Hematopoietic multipotent progenitor cell treated with erythropoietin and hydrocortisone succinate and interleukin-3 and kit ligand, for 8 days (in vitro differentiated cells): ENCODE data around the gene RBM26.
"Not testable (repeated sequence)": the region's sequence is repeated elsewhere in the genome, so short reads cannot be mapped to it uniquely, and the experiment has no call there.

ENCODE experiments used
- DNase-seq: peaks from one replicate; pipeline ENCODE4 v3.0.0-alpha.2; 2015

Gene RBM26

DNA sequence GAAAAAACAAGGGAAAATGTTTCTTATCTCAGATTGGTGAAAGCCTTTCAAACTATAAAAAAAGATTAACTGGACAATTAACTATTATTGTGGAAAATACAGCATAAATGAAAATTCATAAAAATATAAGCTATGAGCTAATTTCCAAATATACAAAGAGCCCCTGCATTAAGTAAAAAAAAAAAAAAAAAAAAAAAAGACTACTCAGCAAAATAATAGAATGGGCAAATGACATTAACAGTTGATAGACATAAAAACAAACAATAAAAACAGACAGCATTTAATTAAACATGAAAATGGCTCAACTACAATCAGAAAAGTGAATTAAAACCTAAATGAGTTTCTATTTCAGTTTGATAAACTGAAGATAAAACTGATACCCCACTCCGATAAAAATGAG lies 77.5 kb downstream of the RBM26 start:
- no peak for DNase-seq

DNA sequence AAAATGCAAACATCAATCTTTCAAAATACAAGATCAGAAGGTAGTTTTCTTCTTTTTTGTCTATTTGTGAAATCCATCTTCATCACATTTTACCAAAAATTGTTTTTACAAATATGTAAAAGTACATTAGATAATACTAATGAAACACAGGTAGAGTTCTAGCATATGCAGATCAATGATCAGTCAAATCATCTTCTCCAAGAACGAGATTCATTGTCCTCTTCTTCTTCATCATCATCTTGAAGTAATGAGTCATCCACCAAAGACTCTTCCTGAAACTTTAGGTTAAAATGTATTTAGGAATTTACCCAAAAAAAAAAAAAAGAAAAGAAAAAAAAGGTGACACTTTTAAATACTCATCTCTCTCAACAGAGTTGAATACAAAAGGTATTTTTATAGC lies 85.6 kb downstream of the RBM26 start:
- no peak for DNase-seq

DNA sequence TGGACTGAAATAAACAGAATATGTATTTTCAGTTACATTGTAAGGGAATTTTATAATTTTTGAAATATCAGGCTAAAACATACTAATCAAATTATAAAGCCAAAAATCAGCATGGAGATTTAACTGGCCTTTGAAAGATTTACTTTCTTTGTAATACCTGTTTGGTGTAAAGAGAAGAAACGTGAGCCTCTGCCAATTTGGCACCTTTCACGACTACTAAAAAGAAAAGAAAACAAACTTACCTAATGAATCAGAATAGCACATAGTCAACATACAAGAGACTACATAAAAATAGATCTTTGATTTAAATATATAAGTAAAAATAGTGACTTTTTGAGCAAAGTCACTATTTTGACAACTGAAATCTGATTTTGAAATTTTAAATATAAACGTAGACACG lies 87.4 kb downstream of the RBM26 start:
- DNase-seq = no peak

DNA sequence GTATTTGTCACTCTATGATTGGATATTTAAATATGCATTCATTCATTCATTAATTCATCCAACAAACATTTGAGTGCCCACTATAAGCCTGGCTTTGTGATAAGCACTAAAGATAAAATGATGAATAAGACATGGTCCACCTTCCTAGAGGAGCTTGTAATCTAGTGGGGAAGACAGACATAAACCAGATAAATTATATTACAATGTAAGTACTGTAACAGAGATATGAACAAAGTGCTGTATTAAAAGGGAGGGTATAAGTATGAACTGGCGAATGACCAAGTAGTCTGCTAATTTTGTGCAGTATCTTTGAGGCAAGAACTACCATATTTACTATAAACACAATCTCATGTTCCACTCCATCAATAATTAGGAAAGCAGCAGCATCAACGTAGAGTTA lies 88.2 kb downstream of the RBM26 start:
- no peak for DNase-seq

DNA sequence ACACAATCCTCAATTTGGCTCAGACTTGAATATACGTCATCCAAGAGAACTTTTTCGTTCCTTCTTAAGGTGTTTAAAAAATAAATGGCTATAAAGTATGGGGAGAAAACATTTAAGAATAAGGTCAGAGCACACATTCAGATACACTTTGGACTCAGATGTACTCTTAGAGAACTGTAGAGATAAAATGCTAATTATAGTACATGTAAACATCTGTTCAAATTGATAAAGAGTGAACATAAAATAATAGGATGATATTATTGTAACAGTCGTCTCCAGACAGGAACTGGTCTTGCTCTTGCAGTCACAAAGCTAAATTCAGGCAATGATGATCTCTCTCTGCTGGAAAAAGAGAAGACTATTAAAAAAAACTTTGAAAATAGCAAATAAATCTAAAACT lies 91.4 kb downstream of the RBM26 start:
- DNase-seq = peak; percentile 55

DNA sequence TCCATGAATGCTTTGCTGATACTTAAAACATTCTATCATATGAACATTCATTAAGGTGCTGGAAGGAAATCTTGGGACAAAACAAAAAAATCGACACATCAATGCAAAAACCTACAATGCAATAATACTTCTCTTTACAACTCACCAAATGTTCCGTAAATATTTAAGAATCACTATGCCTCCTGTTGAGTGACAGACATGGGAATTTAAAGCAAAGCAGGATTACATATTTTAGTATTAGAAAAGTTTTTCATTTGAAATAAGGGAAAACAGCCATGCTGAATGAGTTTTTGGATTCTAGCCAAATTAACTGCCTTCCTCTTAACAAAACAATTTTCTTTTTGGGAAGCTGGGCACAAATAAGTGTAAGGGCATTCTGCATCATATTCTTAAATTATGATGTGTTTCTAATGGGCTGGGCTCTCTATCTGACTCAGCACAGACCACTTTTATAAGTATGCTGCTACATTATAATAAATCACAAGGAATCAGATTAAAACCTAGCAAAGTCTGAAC lies 93.7 kb downstream of the RBM26 start:
- DNase-seq = no peak

DNA sequence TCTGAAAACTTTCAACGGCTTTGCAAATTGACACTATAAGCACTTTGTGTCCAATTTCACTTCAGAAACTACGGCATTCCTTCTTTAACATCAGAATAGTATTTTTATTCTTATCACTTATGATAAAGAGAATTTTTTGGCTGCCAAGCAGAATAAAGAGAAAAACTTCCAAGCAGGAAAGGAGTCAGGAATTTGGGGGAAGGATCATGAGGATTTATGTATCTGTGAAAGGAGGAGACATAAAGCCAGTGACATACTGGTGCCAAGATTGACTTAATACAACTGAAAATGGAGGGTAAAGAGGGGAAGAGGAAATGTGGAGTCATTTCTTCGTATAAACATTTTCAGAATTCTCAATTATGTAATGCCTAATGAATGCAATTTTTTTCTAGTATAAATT lies 94.7 kb downstream of the RBM26 start:
- no peak for DNase-seq

DNA sequence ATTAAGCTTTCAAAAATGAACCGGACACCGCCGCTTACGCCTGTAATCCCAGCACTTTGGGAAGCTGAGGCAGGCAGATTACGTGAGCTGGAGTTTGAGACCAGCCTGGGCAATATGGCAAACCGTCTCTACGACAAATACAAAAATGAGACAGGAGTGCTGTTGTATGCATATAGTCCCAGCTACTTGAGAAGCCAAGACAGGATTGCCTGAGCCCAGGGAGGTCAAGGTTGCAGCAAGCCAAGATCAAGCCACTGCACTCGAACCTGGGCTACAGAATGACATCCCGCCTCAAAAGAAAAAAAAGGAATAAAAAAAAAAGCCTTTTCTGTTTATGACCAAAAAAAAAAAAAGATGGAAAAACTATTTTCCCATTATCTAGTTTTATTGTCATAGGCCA lies 96.4 kb downstream of the RBM26 start:
- DNase-seq = no peak

DNA sequence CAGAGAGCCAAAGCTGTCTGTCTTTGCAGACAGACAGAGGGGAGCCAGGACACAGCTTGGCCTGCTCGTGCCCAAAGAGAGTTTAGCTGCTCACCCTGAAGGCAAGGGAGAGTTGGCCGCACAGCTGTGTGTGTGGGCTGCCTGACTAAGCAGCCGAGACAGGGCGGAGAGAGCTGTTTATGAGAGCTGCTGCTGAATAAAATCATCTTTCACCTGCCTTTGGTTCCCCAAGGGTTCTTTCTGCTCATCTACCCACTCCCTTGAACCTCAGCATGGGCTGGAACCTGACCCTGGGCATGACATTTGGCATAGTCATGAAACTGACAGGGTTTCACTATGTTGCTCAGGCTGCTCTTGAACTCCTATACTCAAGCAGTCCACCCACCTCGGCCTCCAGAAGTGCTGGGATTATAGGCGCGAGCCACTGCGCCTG lies 98.2 kb downstream of the RBM26 start:
- DNase-seq = no peak

DNA sequence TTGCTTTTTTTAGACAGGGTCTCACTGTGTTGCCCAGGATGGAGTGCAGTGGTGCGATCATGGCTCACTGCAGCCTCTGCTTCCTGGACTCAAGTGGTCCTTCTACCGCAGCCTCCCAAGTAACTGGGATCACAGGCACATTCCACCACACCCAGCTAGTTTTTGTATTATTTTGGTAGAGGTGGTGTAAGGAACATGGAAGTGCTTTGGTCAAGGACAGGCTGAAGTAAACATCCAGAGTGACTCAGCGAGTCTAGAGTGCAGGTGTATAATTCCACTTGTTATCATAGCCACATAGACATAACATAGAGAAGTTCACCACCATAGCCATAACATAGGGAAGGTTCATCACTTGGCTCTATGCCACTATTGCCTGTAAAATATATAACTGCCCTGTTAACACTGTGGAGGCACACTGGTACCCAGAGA lies 98.6 kb downstream of the RBM26 start:
- DNase-seq = no peak

DNA sequence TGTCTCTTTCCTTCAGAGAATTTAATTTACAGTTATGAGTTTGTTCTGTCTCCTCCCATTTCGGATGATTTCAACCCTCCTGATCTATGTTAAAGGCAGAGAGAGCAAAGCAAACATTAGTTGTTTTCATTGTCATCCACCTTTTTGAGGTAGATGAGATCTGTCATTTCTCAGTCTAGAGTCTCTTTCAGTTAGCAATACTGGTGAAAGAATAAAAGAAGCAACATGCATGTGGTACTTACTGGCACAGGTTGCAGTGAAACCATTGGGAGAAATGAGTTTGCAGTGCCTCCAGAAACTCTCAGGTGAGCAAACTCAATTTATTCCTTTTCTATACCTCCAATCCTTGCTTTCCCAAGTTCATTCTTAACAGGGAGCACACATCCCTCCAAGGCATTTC lies 99.4 kb downstream of the RBM26 start:
- DNase-seq = no peak

DNA sequence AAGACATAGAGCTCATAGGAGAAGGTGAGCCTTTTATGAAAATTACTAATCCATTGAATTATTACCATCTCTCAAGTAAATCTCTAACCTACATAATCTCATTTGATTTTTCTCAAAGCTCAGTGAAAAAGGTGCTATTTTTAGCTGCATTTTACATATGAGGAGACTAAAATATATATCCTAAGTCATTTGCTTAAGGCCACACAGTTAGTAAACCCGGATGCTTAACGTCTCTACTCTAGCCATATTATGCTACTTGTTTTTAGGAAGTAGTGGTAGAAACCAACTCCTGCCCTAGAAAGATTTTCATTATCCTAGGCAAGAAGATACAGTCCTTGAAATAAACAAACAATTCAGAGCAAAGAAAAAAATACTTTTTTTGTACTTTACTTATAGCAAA lies 108.9 kb downstream of the RBM26 start:
- DNase-seq = no peak

DNA sequence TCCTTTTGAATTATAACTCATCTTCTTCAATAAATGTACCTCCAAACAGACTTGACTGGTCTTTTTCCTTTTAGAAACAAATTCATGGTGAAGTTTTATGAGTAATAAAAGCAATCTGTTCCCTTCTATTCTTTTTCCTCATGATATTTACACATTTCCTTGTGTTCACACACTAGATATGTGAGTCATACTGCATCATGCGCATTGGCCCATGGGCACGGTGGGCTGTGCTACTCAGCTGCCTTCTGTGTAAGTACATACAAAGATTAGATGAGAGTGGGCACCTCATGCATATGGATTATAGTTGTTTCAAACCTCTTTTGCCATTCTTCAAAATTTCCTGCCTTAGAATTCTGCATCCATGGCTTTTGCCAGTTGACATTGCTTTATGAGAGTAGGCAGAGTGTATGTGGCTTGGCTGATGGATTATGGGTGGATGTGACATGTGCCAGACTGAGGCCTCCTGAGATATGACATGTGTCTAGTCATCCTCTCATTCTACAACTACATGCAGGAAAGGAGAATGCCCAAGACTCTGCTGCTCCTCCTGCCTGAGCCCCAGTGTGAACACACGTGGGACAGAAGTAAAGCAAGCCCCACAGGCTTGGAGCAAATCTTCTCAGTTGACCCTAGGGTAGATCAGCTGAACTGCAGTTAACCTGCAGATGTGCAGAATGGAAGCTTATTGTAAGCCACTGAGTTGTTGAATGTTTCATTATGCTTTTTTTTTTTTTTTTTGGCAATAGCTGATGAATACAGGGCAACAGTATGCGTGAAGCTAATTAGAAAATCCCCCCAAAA lies 109.9 kb downstream of the RBM26 start:
- DNase-seq = no peak

DNA sequence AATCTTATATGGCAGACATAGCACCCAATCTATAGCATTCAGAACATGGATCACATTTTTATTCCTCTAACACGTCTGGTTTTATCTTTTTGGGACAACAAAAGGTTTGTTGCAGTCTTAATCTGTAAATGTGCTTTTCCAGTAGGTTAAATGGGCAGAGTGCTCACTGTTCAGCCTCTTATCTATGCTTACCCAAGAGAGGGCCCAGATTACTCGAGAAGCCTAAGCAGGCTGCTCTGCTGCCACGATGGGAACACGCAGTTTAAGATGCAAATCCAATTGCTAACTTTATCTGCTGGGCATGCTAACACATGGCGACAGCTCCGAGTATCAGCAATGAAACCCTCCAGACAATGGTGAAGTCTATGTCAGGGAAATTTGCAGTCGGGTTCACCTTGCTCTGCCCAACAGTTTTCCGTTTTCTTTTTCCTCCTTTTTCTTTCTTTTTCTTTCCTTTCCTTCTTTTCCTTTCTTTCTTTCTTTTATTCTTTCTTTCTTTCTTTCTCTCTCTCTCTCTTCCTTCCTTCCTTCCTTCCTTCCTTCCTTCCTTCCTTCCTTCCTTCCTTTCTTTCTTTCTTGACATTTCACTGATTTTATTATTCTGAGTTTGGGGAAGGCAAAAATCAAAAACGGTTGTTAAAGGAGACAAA lies 115.3 kb downstream of the RBM26 start:
- peak; percentile 83 for DNase-seq

DNA sequence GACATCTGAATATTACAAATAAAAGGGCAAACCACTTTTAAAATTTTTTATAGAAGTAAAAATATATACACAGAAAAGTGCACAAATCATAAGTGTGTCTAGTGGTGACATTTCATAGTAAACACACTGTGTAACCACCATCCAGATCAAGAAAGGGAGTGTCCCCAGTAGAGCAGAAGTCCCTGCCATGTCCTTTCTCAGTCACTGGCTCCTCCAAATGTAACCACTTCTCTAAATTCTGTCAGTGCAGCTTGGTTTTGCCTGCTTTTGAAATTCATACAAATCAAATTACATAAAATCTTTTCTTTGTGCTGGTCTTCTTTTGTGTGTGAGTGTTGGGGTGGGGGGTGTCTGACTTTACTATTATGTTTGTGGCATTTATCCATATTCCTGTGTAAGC lies 116.5 kb downstream of the RBM26 start:
- DNase-seq = no peak

DNA sequence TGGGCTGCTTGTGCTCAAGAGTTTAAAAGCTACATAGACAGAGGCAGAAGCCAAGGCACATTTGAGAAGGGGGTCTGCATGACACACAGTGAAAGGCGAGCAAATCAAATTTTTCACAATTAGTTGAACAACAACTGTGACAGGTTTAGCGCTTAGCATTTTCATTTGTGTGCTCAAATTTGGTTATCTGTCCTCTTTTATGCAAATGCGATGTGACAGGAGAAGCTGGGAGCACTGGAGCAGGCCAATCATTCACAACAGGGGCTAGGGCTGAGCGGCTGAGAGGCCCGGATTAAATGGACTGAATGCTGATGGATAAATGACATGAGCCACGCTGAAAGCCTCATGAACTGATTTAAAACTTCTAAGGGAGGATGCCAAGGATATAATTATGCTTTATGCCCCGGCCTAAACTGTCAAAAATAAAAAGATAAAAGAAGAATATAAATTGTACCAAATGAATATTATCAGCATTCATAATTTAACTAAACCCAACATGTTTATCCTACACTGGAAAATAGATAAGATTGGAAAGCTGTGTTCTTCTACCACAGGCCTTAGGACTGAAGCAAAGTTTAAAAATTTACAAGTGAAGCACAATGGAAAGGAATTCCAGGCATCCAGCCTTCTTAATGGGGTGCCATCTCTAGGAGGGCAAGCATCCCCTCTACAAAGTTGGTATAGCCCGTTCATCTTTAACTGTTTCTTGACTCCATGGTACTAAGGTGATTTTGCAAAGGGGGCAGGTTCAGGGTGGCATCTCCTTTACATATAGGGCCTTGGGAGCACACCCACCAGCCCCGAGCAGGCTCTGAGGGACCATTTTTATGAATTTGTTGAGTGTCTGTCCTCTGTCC lies 117.9 kb downstream of the RBM26 start:
- no peak for DNase-seq

DNA sequence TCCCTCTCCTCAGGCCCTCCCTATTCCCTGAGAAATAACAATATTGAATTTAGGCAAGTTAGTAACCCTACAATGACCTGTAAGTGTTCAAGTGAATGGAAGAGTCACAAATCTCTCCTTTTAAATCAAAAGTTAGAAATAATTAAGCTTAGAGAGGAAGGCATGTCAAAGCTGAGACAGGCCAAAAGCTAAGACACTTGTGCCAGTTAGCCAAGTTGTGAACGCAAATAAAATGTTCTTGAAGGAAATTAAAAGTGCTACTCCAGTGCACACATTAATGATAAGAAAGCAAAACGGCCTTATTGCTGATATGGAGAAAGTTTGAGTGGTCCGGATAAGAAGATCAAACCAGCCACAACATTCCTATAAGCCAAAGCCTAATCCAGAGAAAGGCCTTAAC lies 120.9 kb downstream of the RBM26 start:
- no peak for DNase-seq

DNA sequence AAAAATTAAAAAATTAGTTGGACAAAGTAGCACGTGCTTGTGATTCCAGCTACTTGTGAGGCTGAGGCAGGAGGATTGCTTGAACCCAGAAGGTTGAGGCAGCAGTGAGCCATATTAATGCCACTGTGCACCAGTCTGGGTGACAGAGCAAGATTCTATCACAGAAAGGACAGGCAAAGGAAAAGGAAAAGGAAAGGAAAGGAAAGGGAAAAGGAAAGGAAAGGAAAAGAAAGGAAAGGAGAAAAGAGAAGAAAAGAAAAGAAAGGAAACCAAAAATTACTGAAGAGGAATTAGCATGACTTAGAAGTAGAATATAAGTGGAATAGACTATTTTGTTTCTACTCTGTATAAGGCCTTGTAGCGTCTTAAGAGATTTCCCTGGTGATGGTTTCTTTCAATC lies 122.3 kb downstream of the RBM26 start:
- DNase-seq = no peak

DNA sequence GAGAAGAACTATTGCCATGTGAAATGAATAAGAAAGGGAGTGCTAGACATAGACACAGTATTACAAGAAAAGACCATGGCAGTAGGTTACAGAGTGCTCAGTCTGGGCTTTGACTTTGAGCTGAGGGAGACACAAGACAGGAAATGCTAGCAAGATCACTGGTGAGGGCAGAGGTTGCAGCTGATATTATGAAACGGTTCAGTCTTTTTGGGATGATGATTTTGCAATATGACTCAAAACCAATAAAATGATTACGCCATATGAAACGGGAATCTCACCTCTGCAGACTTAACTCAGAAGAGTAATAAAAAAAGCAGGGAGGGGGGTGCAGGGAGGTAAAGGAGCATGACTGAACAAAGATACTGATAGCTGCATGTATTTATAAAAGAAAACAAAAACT lies 123.1 kb downstream of the RBM26 start:
- no peak for DNase-seq

DNA sequence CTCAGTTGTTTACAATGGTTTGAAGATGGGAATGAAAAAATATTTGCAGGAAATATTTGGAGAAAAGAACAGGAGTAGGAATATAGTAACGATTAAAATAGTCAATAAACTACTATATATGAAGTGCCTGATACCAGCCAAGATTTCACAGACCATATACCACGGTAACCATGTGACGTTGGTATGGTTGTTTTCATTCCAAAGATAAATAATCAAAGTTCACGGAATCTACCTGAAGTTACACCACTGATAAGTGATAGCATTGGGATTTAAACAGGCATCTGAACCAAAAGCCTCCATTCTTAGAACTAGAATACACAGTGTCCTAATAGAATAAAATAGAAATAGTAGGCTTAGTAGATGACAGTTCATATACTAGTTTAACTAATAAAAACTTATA lies 123.5 kb downstream of the RBM26 start:
- no peak for DNase-seq

DNA sequence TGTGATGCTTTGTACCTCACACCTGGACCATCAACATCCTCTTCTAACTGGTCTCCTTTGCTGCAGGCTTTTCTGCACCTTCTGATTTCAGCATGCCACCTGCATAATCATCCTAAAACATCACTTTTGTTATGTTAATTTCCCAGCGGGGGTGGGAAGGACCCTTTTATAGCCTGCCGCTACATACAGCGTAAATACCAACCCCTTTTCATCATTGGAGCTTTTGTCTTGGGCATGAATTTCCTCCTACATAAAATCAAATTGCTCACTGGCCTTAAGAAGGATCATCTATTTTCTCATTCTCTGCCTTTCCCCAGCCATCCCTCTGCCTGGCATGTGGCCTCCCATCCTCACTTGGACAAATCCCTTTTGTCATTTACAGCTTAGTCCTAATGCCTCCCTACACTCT lies 124.7 kb downstream of the RBM26 start:
- no peak for DNase-seq

DNA sequence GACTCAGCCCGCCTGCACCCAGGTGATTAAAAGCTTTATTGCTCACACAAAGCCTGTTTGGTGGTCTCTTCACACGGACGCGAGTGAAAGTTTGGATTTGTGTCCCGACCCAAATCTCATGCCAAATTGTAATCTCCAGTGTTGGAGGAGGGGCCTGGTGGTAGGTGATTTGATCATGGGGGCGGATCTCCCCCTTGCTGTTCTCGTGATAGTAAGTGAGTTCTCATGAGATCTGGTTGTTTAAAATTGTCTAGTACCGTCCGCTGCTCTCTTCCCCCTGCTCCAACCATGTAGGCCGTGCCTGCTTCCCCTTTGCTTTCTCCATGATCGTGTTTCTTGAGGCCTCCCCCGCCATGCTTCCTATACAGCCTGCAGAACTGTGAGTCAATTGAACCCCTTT lies 126.3 kb downstream of the RBM26 start:
- DNase-seq = not testable (repeated sequence)

DNA sequence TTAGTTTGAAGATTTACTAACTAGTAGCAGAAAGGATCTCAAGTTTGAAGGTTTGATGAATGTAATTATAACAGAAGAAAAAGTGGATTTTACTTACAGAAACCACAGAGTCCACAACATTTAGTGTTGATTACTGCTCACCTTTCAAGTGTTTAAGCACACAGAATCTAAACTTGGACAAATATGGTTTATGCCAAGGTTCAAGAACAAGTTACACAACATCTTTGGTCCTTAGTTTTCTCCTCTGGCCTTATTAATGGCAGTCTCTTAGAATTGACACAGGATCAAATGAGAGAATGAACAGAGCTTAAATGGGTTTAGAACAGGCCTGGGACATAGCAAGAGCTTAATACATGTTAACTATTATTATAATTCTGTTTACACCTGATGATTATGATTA lies 133.0 kb downstream of the RBM26 start:
- DNase-seq = no peak

DNA sequence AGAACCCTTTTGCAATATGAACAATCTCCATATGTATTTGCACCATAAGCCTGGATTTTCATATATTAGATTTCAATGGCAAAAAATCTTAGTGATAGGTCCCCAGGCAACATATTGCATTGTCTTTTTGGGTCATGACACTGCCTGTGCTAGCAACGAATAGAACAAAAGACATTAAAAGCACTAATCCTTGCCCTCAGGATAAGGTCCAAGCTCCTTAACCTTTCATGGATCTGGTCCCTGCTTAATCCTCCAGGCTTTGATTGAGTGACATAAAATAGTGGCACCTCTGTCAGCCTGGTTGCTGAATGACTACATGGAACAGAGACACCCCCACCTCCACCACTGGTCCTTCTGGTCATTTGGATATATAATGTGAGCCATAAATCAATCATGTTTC lies 134.4 kb downstream of the RBM26 start:
- no peak for DNase-seq
